Stromal cell of bone marrow (primary cell): ENCODE data around the gene CDH2.
A peak's percentile ranks its signal among the peaks of the same experiment; 100 is the strongest.
"Not testable (repeated sequence)": the region's sequence is repeated elsewhere in the genome, so short reads cannot be mapped to it uniquely, and the experiment has no call there.

Source experiments
- DNase-seq: peaks from one replicate; pipeline ENCODE4 v3.0.0-alpha.2; 2012; ENCODE audit warnings: low read depth

CDH2 gene

GRCh38 chr18:27985832-27986231, 191.1 kb downstream of the CDH2 start:
- no peak for DNase-seq

GRCh38 chr18:27983780-27984179, 193.2 kb downstream of the CDH2 start:
- DNase-seq = no peak

GRCh38 chr18:27976806-27977408, 200.0 kb downstream of the CDH2 start:
- no peak for DNase-seq

GRCh38 chr18:27970321-27970720, 206.6 kb downstream of the CDH2 start:
- no peak for DNase-seq

- no peak for DNase-seq
Measured at GRCh38 chr18:27969206-27969605, 207.7 kb downstream of the CDH2 start.

- no peak for DNase-seq
Measured at GRCh38 chr18:27967913-27968824, 208.8 kb downstream of the CDH2 start.

- DNase-seq = no peak
Measured at GRCh38 chr18:27966881-27967280, 210.0 kb downstream of the CDH2 start.

GRCh38 chr18:27964811-27965210, 212.1 kb downstream of the CDH2 start:
- DNase-seq = no peak

- no peak for DNase-seq
Measured at GRCh38 chr18:27959101-27959500, 217.8 kb downstream of the CDH2 start.

- no peak for DNase-seq
Measured at GRCh38 chr18:27956001-27956640, 220.8 kb downstream of the CDH2 start.

GRCh38 chr18:27954226-27954625, 222.7 kb downstream of the CDH2 start:
- DNase-seq = peak; percentile 82

GRCh38 chr18:27952741-27953140, 224.2 kb downstream of the CDH2 start:
- no peak for DNase-seq

- no peak for DNase-seq
Measured at GRCh38 chr18:27950648-27951228, 226.2 kb downstream of the CDH2 start.

- DNase-seq = peak; percentile 43
Measured at GRCh38 chr18:27948986-27949385, 227.9 kb downstream of the CDH2 start.

GRCh38 chr18:27942706-27943105, 234.2 kb downstream of the CDH2 start:
- DNase-seq = peak; percentile 3

- no peak for DNase-seq
Measured at GRCh38 chr18:27931535-27931934, 245.4 kb downstream of the CDH2 start.

- DNase-seq = no peak
Measured at GRCh38 chr18:27922780-27923179, 254.2 kb downstream of the CDH2 start.

GRCh38 chr18:27921904-27922751, 254.8 kb downstream of the CDH2 start:
- no peak for DNase-seq

- DNase-seq = no peak
Measured at GRCh38 chr18:27921392-27921791, 255.5 kb downstream of the CDH2 start.

GRCh38 chr18:27920836-27921235, 256.1 kb downstream of the CDH2 start:
- DNase-seq = no peak

- not testable (repeated sequence) for DNase-seq
Measured at GRCh38 chr18:27906189-27906588, 270.7 kb downstream of the CDH2 start.

GRCh38 chr18:27903906-27904305, 273.0 kb downstream of the CDH2 start:
- no peak for DNase-seq
